Glomerular visceral epithelial cell (primary cell): ENCODE results near the gene PPFIA4.
"Not testable (repeated sequence)": the region's sequence is repeated elsewhere in the genome, so short reads cannot be mapped to it uniquely, and the experiment has no call there.

Experiments
- DNase-seq: peaks from one replicate; pipeline ENCODE4 v3.0.0-alpha.2; 2016; ENCODE audit errors: extremely low spot score

Gene PPFIA4

GRCh38 chr1:203026031-203026665 lies at the start of gene PPFIA4:
Gene PPFIA4 (plus strand): TSS chr1:203026491. CDS start chr1:203039009, 12,518 bp downstream.
- peak; percentile 90 for DNase-seq

GRCh38 chr1:202976633-202977032 lies 49.7 kb upstream of the PPFIA4 start:
- no peak for DNase-seq

- no peak for DNase-seq
These were observed 46.8 kb upstream of the PPFIA4 start for GRCh38 chr1:202979459-202979858.

- no peak for DNase-seq
These were observed 44.4 kb upstream of the PPFIA4 start for GRCh38 chr1:202981939-202982338.

GRCh38 chr1:202982715-202983430 lies 43.4 kb upstream of the PPFIA4 start:
- no peak for DNase-seq

- DNase-seq = not testable (repeated sequence)
These were observed 40.2 kb upstream of the PPFIA4 start for GRCh38 chr1:202986120-202986519.

GRCh38 chr1:202987255-202987654 lies 39.0 kb upstream of the PPFIA4 start:
- no peak for DNase-seq

GRCh38 chr1:202987922-202988583 lies 38.2 kb upstream of the PPFIA4 start:
- no peak for DNase-seq

- DNase-seq = no peak
These were observed 36.4 kb upstream of the PPFIA4 start for GRCh38 chr1:202989879-202990278.

GRCh38 chr1:202991112-202991511 lies 35.2 kb upstream of the PPFIA4 start:
- DNase-seq = no peak

GRCh38 chr1:202994756-202995155 lies 31.5 kb upstream of the PPFIA4 start:
- no peak for DNase-seq

- DNase-seq = peak; percentile 65
These were observed 27.2 kb upstream of the PPFIA4 start for GRCh38 chr1:202998836-202999750.

- no peak for DNase-seq
These were observed 25.9 kb upstream of the PPFIA4 start for GRCh38 chr1:203000217-203000944.

- DNase-seq = no peak
These were observed 24.3 kb upstream of the PPFIA4 start for GRCh38 chr1:203001986-203002385.

GRCh38 chr1:203002951-203003350 lies 23.3 kb upstream of the PPFIA4 start:
- DNase-seq = no peak

GRCh38 chr1:203005395-203006142 lies 20.7 kb upstream of the PPFIA4 start:
- DNase-seq = not testable (repeated sequence)

GRCh38 chr1:203006948-203007871 lies 19.1 kb upstream of the PPFIA4 start, which contains the start of gene TMEM183A:
Gene TMEM183A (plus strand): TSS chr1:203007374. CDS start chr1:203007466, 92 bp downstream.
- DNase-seq = peak; percentile 97

- no peak for DNase-seq
These were observed 17.1 kb upstream of the PPFIA4 start for GRCh38 chr1:203009185-203009584.

GRCh38 chr1:203011582-203011981 lies 14.7 kb upstream of the PPFIA4 start:
- no peak for DNase-seq
